A549 treated with DMSO at 1 μM for 4 hours (cell line): ENCODE measurements around the gene MAOB. TPM values are rescaled to one million over a fixed set of nuclear protein-coding genes. Genes with fewer than 3 reads are reported as not detected.

ENCODE experiments used
- total RNA-seq: library from RNA; stranded (reverse); fragments of 200-300 nt; extraction: Qiagen RNA extraction; gene quantifications from 5 replicates; pipeline ENCODE4 v1.2.3, GENCODE V29; 2022; ENCODE audit warnings: low read depth

Gene MAOB
- total RNA-seq: 0.07 to 0.25 TPM (median 0.12 TPM) in 4 of 5 replicates, not detected in the other

DNA sequence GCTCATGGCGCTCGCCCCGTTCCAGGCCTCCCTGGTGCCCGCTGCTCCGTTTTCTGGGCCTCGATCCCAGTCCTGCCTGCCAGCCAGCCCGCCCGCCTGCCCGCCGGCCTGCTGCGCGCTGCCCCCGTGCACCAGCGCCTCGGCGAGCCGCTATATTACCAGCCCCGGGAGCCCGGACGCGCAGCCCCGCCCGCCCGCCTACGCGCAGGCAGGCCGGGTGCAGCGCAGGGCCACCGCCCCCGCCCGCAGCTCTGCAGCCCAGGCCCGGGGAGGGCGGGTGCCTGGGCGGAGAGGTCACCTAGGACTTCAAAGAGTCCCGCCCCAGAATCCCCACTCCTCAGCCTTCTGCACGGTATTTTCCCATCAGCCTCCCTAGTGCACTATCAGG is at the start of gene MAOB:
Gene MAOB, minus strand, starts transcription at position 157 of the 388 bp plus-strand sequence. Its CDS starts 151 bp downstream, at position 6.

Other genes with a start within 250 kb of the MAOB start
- 0.16 to 0.49 TPM (median 0.40 TPM) in 5 replicates for gene MAOA, start 226.2 kb downstream of the MAOB start, total RNA-seq
- not detected in 5 replicates for gene NDP, start 90.9 kb upstream of the MAOB start, total RNA-seq